GM12872 (cell line): ENCODE measurements around the gene SDK1.

Source experiments
- TF ChIP-seq, protein P1 (sequence below): IDR thresholded peaks from 3 replicates; pipeline ENCODE4 v1.5.1; 2011; ENCODE audit warnings: low read depth, mild to moderate bottlenecking, low read length, moderate library complexity; ENCODE audit not compliant: insufficient read depth

Gene SDK1

GRCh38 chr7:3469641-3470040, 168.6 kb downstream of the SDK1 start:
- TF ChIP-seq, protein P1, sequence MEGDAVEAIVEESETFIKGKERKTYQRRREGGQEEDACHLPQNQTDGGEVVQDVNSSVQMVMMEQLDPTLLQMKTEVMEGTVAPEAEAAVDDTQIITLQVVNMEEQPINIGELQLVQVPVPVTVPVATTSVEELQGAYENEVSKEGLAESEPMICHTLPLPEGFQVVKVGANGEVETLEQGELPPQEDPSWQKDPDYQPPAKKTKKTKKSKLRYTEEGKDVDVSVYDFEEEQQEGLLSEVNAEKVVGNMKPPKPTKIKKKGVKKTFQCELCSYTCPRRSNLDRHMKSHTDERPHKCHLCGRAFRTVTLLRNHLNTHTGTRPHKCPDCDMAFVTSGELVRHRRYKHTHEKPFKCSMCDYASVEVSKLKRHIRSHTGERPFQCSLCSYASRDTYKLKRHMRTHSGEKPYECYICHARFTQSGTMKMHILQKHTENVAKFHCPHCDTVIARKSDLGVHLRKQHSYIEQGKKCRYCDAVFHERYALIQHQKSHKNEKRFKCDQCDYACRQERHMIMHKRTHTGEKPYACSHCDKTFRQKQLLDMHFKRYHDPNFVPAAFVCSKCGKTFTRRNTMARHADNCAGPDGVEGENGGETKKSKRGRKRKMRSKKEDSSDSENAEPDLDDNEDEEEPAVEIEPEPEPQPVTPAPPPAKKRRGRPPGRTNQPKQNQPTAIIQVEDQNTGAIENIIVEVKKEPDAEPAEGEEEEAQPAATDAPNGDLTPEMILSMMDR = no peak

DNA sequence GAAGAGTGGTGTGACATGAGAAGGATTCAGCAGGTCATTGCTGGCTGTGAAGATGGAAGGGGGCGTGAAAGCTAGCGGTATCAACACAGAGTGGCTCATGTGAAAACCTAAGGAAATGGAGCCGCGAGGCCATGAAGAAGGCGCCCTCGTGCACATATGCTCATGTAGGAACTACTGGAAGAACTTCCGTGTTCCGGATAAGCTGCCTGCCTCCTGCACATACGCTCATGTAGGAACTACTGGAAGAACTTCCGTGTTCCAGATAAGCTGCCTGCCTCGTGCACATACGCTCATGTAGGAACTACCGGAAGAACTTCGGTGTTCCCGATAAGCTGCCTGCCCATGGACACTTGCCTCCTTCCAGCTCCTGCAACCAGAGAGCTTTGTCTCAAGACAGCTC, 179.1 kb downstream of the SDK1 start:
- TF ChIP-seq, protein P1 = no peak

- TF ChIP-seq, protein P1 = no peak
Measured at GRCh38 chr7:3481435-3481834, 180.4 kb downstream of the SDK1 start.

- TF ChIP-seq, protein P1 = peak; percentile 48; the same call in 2 of the 3 replicates
Measured at GRCh38 chr7:3482147-3482921, 181.3 kb downstream of the SDK1 start.

GRCh38 chr7:3486841-3487240, 185.8 kb downstream of the SDK1 start:
- TF ChIP-seq, protein P1 = no peak

DNA sequence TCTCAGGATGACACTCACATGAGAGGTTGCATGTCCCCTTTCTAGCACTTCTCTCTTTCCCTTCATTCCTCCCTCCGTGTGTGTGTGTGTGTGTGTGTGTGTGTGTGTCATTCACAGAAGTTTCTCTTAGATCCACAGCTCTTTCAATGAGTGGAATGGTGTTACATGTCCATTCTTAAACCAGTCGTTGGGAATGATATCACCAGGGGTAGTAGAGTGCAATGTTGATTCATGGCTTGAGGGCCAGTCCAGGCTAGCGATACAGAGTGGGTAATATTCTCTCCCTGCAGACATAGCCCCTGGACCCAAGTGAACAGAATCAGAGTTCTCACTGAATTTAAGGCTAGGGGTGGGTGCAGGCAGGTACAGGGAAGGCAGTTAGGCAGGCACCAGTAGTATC, 187.8 kb downstream of the SDK1 start:
- TF ChIP-seq, protein P1 = no peak

DNA sequence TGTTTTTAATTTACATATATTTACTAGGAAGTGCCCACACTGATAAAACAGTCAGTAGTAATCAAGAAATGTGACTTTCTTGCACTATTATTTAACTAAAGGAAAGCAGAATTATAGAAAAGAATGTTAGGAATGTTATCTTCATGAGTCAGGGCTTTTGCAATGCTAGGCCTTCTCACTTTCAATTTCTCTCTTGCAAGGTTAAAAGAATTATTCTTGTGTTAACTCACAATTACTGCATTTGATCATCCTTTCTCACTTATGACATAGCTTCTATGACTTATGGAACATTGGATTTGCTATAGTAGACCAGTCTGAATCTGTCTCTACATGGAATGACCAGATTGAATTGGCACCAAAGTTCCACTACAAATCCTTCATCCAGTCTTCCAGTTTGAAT, 192.4 kb downstream of the SDK1 start:
- TF ChIP-seq, protein P1 = no peak
